Cardiac fibroblast (primary cell): ENCODE data around the gene COX4I2.
"Not testable (repeated sequence)": the region's sequence is repeated elsewhere in the genome, so short reads cannot be mapped to it uniquely, and the experiment has no call there.

Experiments used
- DNase-seq, 2 donors: peaks; one replicate each; pipeline versions ENCODE4 v3.0.0 to v3.0.0-alpha.2; 2010; ENCODE audit warnings: low read depth in 2 of 2
- H3K4me3 ChIP-seq, 2 donors: replicated peaks in 1 of 2; 1 replicate in 1 of 2; 2 replicates in 1 of 2; pipeline ENCODE4 v1.5.1; 2011; ENCODE audit warnings: low read depth in 2 of 2, low read length in 2 of 2, mild to moderate bottlenecking in 2 of 2, moderate library complexity in 1 of 2
- CTCF ChIP-seq: IDR thresholded peaks from one replicate; pipeline ENCODE4 v1.5.1; 2011; ENCODE audit warnings: low read depth, mild to moderate bottlenecking, low read length, inconsistent platforms

COX4I2 gene

GRCh38 chr20:31642837-31643236 lies 5.1 kb downstream of the COX4I2 start:
- no peak for DNase-seq
- TF ChIP-seq CTCF, result no peak
- no peak overlapping the region for H3K4me3 ChIP-seq

GRCh38 chr20:31643522-31643921 lies 5.8 kb downstream of the COX4I2 start:
- no peak overlapping the region for H3K4me3 ChIP-seq
- DNase-seq, result no peak
- TF ChIP-seq CTCF, result no peak

GRCh38 chr20:31644701-31645100 lies 7.0 kb downstream of the COX4I2 start:
- no peak for TF ChIP-seq CTCF
- H3K4me3 ChIP-seq, result no peak overlapping the region
- no peak for DNase-seq

- H3K4me3 ChIP-seq, DNase-seq: not testable (repeated sequence)
These were observed 10.4 kb downstream of the COX4I2 start for GRCh38 chr20:31648104-31648503.

- no peak for TF ChIP-seq CTCF
- DNase-seq, result peak; percentile 69 to 71
- H3K4me3 ChIP-seq, result no peak overlapping the region
These were observed 15.2 kb downstream of the COX4I2 start for GRCh38 chr20:31652917-31653396.

- no peak for DNase-seq
- TF ChIP-seq CTCF, result no peak
- no peak overlapping the region for H3K4me3 ChIP-seq
These were observed 15.8 kb downstream of the COX4I2 start for GRCh38 chr20:31653561-31653960.

GRCh38 chr20:31654534-31654933 lies 16.8 kb downstream of the COX4I2 start:
- TF ChIP-seq CTCF, result no peak
- DNase-seq, result no peak
- no peak overlapping the region for H3K4me3 ChIP-seq
